Heart left ventricle (tissue), 16 donors: Measurements from ENCODE around the gene CLIP2. TPM values are rescaled to one million over a fixed set of nuclear protein-coding genes. Genes with fewer than 3 reads are reported as not detected.
A peak's percentile ranks its signal among the peaks of the same experiment; 100 is the strongest.

Source experiments
- ATAC-seq, 4 donors: fragments of 200-7000 bp; cut with Tn5 transposase; one replicate each; pipeline ENCODE4 v1.9.1; 2020 to 2022; ENCODE audit warnings: moderate library complexity in 4 of 4, mild to moderate bottlenecking in 3 of 4, moderate number of reproducible peaks in 1 of 4
- DNase-seq, 5 donors: peaks; one replicate each; pipeline ENCODE4 v3.0.0-alpha.2; 2020
- H3K27ac ChIP-seq, 12 donors: fragments of 200-600 bp; sonication (generic) in 4 of 12; one replicate each; pipeline versions ENCODE4 v1.5.0 to v1.8.0; 2016 to 2022; ENCODE audit warnings: mild to moderate bottlenecking in 2 of 12
- H3K27me3 ChIP-seq, 9 donors: fragments of 200-600 bp; sonication (generic) in 2 of 9; one replicate each; pipeline versions ENCODE4 v1.5.1 to v1.8.0; 2016 to 2022; ENCODE audit warnings: mild to moderate bottlenecking in 3 of 9
- H3K36me3 ChIP-seq, 9 donors: fragments of 200-600 bp; sonication (generic) in 2 of 9; one replicate each; pipeline versions ENCODE4 v1.5.0 to v1.8.0; 2018 to 2022; ENCODE audit warnings: mild to moderate bottlenecking in 2 of 9
- H3K4me1 ChIP-seq, 12 donors: fragments of 200-600 bp; sonication (generic) in 4 of 12; one replicate each; pipeline versions ENCODE4 v1.5.0 to v1.8.0; 2016 to 2022; ENCODE audit warnings: mild to moderate bottlenecking in 3 of 12
- H3K4me3 ChIP-seq, 12 donors: fragments of 200-600 bp; sonication (generic) in 4 of 12; one replicate each; pipeline versions ENCODE4 v1.5.0 to v1.8.0; 2017 to 2022; ENCODE audit warnings: mild to moderate bottlenecking in 9 of 12, moderate library complexity in 4 of 12
- H3K9me3 ChIP-seq, 12 donors: fragments of 200-600 bp; sonication (generic) in 4 of 12; one replicate each; pipeline versions ENCODE4 v1.5.0 to v1.8.0; 2016 to 2022; ENCODE audit warnings: mild to moderate bottlenecking in 1 of 12
- POLR2A ChIP-seq, 2 donors: fragments of 450-650 bp; IDR thresholded peaks; one replicate each; pipeline ENCODE4 v1.6.1; 2017; ENCODE audit warnings: antibody characterized with exemption in 2 of 2, mild to moderate bottlenecking in 2 of 2, moderate library complexity in 2 of 2
- WGBS, 4 donors: extraction: QIAGEN DNeasy Blood & Tissue Kit in 2 of 4; methylation state at CpG; one replicate each; pipeline versions ENCODE4 v1.1.5 to v1.1.7; 2013 to 2018; 5-methylcytosine and 5-hydroxymethylcytosine counted together
- intact Hi-C, 10 donors: fragments of 100-400 bp; cut with DNase I; formaldehyde crosslinking; loops; one replicate each; pipeline versions ENCODE4 v1.11.1 to v1.14.2; 2022
- polyA plus RNA-seq, 2 donors: library from polyadenylated mRNA; stranded (reverse); fragments of 200-250 nt; gene quantifications; one replicate each; pipeline ENCODE4 v1.2.3, GENCODE V29; 2013
- total RNA-seq, 9 donors: library from RNA; depleted of rRNA in 2 of 9; stranded (reverse); fragments of >200 nt in 2 of 9; fragmentation: NEBNext Ultra II Directional in 3 of 9; extraction: Animal tissue kit (Norgen Biotek cat#: 25700) in 3 of 9; gene quantifications; one replicate each; pipeline versions ENCODE4 v1.1.0 to v1.2.4, GENCODE V29; 2016 to 2023
- TF ChIP-seq, protein P1 (sequence below), 12 donors: fragments of 200-600 bp; sonication (generic) in 4 of 12; IDR thresholded peaks; one replicate each; pipeline versions ENCODE4 v1.5.0 to v1.8.0; 2018 to 2022; ENCODE audit warnings: antibody characterized with exemption in 12 of 12, mild to moderate bottlenecking in 5 of 12
- donor health status: ischemic (EF 13 %, LVEDD 7.1; RV severe dilation, severe dysfunction).
- donor health status: healthy with polysubstance abuse.
- donor health status: DM: no; HTN: yes; CAD: no.
- donor health status: DM: no; HTN: no; CAD: no.
- donor health status: ischemic (EF 25% LVEDD 6.9; RV normal size, moderate dysfunction).
- donor health status: ischemic (EF 25% LVEDD 5.7; RV mildly dilated, moderate dysfunction).
- donor health status: healthy.
- donor health status: DM: yes; HTN: yes; CAD: no.
- donor health status: ischemic (EF 35%, LVEDD 5.7; RV mildly dilated, moderate dysfunction).
- donor health status: nonischemic (EF 11% LVEDD 7.7; RV severe dilation, severe dysfunction).
- donor health status: DM: yes; HTN: yes; CAD: no.
- donor health status: PGD.
- donor health status: ischemic (EF 29% LVEDD 5.4; RV normal size, mild dysfunction).
- donor health status: nonischemic (EF 23%, LVEDD 6.1; RV moderate dilation, normal function).

Gene CLIP2
- total and polyA plus RNA-seq, 11 donors: 4.2 to 17.7 (median 9.0) TPM

DNA sequence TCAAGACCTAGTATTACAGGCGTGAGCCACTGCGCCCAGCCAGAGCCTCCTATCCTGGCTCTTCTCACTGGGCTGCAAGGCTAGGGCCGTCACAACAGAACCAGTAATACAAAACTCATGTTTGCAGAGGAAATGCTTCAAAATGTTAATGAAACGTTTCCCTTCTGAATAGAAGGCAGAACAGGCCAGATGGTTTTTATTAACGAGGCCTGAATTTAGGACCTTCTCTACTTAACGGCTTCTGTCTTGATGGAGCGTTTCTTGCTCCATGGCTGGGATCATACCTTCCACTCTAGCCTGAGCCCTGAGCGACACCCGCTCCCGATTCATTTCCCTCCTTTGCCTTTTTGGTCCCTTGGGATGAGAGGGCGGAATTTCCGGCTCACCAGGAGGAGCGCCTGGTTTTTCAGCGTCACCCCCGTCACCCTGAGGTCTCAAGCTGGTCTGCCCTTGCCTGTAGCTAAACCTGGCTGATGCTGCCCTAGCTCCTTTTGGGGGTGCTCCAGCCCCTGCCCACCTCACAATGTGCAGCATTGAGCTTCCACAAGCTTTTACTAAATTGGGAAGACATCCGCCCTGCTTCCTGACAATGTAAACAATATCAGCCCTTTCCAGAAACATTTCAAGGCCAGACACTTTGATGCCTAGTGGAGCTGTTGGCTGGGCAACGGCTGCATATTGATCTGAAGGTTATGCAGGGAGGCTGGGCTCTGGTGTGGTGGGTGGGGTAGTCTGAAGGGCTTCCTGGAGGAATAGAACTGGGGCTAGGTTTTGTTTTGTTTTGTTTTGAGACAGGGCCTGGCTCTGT lies 5.2 kb downstream of the CLIP2 start:
- intact Hi-C loops: loop anchor here in 5 of 10 donors (5.0 to 10.0 kb wide), 5 partner anchors 37 to 100 kb away; partner anchors contain the start of gene RFC2 (in 2 of the 5)

DNA sequence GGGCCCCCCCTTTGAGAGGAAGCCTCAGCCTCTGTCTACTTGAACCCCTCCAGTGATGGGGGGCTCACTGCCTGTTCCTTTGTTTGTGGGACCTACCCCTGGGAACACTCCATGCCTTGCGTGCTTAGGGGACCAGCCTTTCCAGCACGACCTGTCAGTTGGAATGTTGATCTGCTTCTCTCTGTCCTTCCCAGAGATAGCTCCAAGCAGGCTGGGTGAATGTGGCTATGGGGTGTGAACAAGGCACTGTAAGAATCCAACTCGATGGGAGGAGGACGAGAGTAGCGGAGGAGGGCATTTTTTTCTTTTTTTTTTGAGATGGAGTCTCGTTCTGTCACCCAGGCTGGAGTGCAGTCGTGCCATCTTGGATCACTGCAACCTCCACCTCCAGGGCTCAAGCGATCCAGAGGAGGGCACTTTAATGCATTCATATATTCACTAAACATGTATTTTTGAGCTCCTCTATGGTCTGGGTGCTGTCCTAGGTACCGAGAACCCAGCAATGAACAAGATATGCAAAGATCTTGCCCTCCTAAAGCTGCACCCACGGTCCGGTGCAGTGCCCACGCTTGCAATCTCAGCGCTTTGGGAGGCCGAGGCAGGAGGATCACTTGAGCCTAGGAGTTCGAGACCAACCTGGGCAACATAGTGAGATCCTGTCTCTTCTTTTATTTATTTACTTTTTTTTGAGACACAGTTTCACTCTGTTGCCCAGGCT lies 8.5 kb downstream of the CLIP2 start:
- WGBS, 4 donors: 89 to 93% (median 93%) methylated on average over 15 of the region's 15 CpGs
- H3K9me3 ChIP-seq: peaks cover 0 to 4% (median 0%) of the 10 kb centered on the region in 12 donors
- intact Hi-C loops: loop anchor here in 3 of 10 donors (2.0 to 10.0 kb wide), 3 partner anchors 13 to 97 kb away; no protein-coding TSS in a partner anchor
- H3K27me3 ChIP-seq: no peaks in the 10 kb centered on the region
- H3K27ac ChIP-seq: no peak overlapping the region
- no peaks in the 10 kb centered on the region for H3K36me3 ChIP-seq
- no peak for TF ChIP-seq POLR2A (IDR thresholded peaks at IDR 0.05)
- TF ChIP-seq, protein P1, sequence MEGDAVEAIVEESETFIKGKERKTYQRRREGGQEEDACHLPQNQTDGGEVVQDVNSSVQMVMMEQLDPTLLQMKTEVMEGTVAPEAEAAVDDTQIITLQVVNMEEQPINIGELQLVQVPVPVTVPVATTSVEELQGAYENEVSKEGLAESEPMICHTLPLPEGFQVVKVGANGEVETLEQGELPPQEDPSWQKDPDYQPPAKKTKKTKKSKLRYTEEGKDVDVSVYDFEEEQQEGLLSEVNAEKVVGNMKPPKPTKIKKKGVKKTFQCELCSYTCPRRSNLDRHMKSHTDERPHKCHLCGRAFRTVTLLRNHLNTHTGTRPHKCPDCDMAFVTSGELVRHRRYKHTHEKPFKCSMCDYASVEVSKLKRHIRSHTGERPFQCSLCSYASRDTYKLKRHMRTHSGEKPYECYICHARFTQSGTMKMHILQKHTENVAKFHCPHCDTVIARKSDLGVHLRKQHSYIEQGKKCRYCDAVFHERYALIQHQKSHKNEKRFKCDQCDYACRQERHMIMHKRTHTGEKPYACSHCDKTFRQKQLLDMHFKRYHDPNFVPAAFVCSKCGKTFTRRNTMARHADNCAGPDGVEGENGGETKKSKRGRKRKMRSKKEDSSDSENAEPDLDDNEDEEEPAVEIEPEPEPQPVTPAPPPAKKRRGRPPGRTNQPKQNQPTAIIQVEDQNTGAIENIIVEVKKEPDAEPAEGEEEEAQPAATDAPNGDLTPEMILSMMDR (IDR thresholded peaks at IDR 0.05): no peak
- ATAC-seq: no peak
- peaks cover 0 to 44% (median 21%) of the 10 kb centered on the region in 12 donors for H3K4me1 ChIP-seq
- DNase-seq: no peak
- H3K4me3 ChIP-seq: no peak overlapping the region

More for the DNA sequence above, 5.2 kb downstream of the CLIP2 start:
- ATAC-seq: peak in 3 of 4 donors; percentile 39 to 75 (median 50)
- no peaks in the 10 kb centered on the region for H3K27me3 ChIP-seq
- H3K36me3 ChIP-seq: no peaks in the 10 kb centered on the region
- peak overlapping the region in 6 of 12 donors; percentile 3 to 29 (median 18) for H3K4me3 ChIP-seq
- peaks cover 0 to 60% (median 34%) of the 10 kb centered on the region in 12 donors for H3K4me1 ChIP-seq
- WGBS, 4 donors: 31 to 51% (median 48%) methylated on average over 17 of the region's 17 CpGs
- peaks cover 0 to 4% (median 0%) of the 10 kb centered on the region in 12 donors for H3K9me3 ChIP-seq
- peak overlapping the region in 11 of 12 donors; percentile 38 to 81 (median 66) for H3K27ac ChIP-seq
- TF ChIP-seq, protein P1 (IDR thresholded peaks at IDR 0.05): no peak
- no peak for TF ChIP-seq POLR2A (IDR thresholded peaks at IDR 0.05)
- DNase-seq: peak in 4 of 5 donors; percentile 52 to 72 (median 63)

DNA sequence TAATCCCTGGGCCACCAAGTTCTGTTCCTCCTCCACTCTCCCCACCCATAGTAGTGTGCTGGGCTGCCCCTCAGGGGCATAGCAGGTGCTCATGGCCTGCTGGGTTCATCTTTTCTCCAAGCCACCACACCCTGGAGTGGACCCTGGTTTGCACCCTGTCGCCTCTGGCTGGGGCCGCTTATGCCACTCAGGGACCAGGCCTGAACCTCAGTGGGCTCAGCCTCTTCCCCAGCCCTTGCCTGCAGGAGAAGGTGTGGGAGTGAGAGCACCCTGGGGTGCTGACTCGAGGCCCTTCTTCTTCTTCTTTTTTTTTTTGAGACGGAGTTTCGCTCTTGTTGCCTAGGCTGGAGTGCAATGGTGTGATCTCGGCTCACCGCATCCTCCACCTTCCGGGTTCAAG lies 10.2 kb downstream of the CLIP2 start:
- peaks cover 0 to 4% (median 0%) of the 10 kb centered on the region in 12 donors for H3K9me3 ChIP-seq
- H3K27ac ChIP-seq: no peak overlapping the region
- 91 to 99% (median 97%) methylated on average over 8 of the region's 8 CpGs for WGBS, 4 donors
- TF ChIP-seq, protein P1 (IDR thresholded peaks at IDR 0.05): no peak
- no peak for TF ChIP-seq POLR2A (IDR thresholded peaks at IDR 0.05)
- DNase-seq: no peak
- ATAC-seq: no peak
- intact Hi-C loops: loop anchor here in 2 of 10 donors (10.0 kb wide), 2 partner anchors 75 to 95 kb away; no protein-coding TSS in a partner anchor
- H3K4me3 ChIP-seq: no peak overlapping the region
- no peaks in the 10 kb centered on the region for H3K36me3 ChIP-seq
- H3K27me3 ChIP-seq: no peaks in the 10 kb centered on the region
- H3K4me1 ChIP-seq: peaks cover 0 to 27% (median 10%) of the 10 kb centered on the region in 12 donors
